ENCODE data around the gene LPIN2.

LPIN2 gene

GRCh38 chr18:3056311-3056710, 43.4 kb upstream of the LPIN2 start:
- TF ChIP-seq CTCF (conservative IDR thresholded peaks at IDR 0.05; ENCODE audit: low read length) = no peak
- H3K4me3 ChIP-seq (ENCODE audit: low read length) = no peak overlapping the region
- DNase-seq (ENCODE audit: low read depth) = no peak

GRCh38 chr18:3055816-3056215, 42.9 kb upstream of the LPIN2 start:
- no peak overlapping the region for H3K4me3 ChIP-seq (ENCODE audit: low read length)
- no peak for DNase-seq (ENCODE audit: low read depth)
- TF ChIP-seq CTCF (conservative IDR thresholded peaks at IDR 0.05; ENCODE audit: low read length) = no peak

- DNase-seq (ENCODE audit: low read depth) = no peak
- no peak overlapping the region for H3K4me3 ChIP-seq (ENCODE audit: low read length)
- TF ChIP-seq CTCF (conservative IDR thresholded peaks at IDR 0.05; ENCODE audit: low read length) = no peak
Observed at GRCh38 chr18:3055186-3055728, 42.3 kb upstream of the LPIN2 start.

- H3K4me3 ChIP-seq (ENCODE audit: low read length) = no peak overlapping the region
- no peak for DNase-seq (ENCODE audit: low read depth)
- TF ChIP-seq CTCF (conservative IDR thresholded peaks at IDR 0.05; ENCODE audit: low read length) = no peak
Observed at GRCh38 chr18:3054780-3055179, 41.8 kb upstream of the LPIN2 start.

- no peak for DNase-seq (ENCODE audit: low read depth)
- no peak overlapping the region for H3K4me3 ChIP-seq (ENCODE audit: low read length)
- TF ChIP-seq CTCF (conservative IDR thresholded peaks at IDR 0.05; ENCODE audit: low read length) = no peak
Observed at GRCh38 chr18:3054214-3054613, 41.3 kb upstream of the LPIN2 start.

- no peak for DNase-seq (ENCODE audit: low read depth)
- H3K4me3 ChIP-seq (ENCODE audit: low read length) = no peak overlapping the region
- TF ChIP-seq CTCF (conservative IDR thresholded peaks at IDR 0.05; ENCODE audit: low read length) = no peak
Observed at GRCh38 chr18:3053081-3053480, 40.1 kb upstream of the LPIN2 start.

GRCh38 chr18:3052411-3052758, 39.4 kb upstream of the LPIN2 start:
- H3K4me3 ChIP-seq (ENCODE audit: low read length) = no peak overlapping the region
- TF ChIP-seq CTCF (conservative IDR thresholded peaks at IDR 0.05; ENCODE audit: low read length) = no peak
- no peak for DNase-seq (ENCODE audit: low read depth)

Measured in AG10803 (cell line).